ENCODE data around the gene PPL. TPM values are rescaled to one million over a fixed set of nuclear protein-coding genes. Genes with fewer than 3 reads are reported as not detected.

PPL gene
- total and polyA plus RNA-seq, 2 of the 13 experiments (the other 11 are each of a cell fraction or from before 2014, with no cell fraction given) = 5.7 to 6.6 TPM

GRCh38 chr16:4957720-4958509 lies 21.0 kb upstream of the PPL start, which contains the start of gene SEC14L5 (continued):
- TF ChIP-seq ZHX2 (IDR thresholded peaks at IDR 0.05; ENCODE audit: low read depth) (no peak), ZHX2 (CRISPR knock-in tag; IDR thresholded peaks at IDR 0.05; ENCODE audit: borderline replicate concordance) (no peak), ZNF572 (CRISPR knock-in tag; IDR thresholded peaks at IDR 0.05) (peak; percentile 92; the same call in 1 of the 2 replicates), HDAC2 (CRISPR knock-in tag; IDR thresholded peaks at IDR 0.05) (peak; percentile 67), ZNF557 (CRISPR knock-in tag; IDR thresholded peaks at IDR 0.05) (peak; percentile 44; the same call in 1 of the 2 replicates), ZNF576 (CRISPR knock-in tag; IDR thresholded peaks at IDR 0.05) (0 out of 2 replicates have a peak, but pooled peaks have one; percentile 67), ZNF280B (CRISPR knock-in tag; IDR thresholded peaks at IDR 0.05; ENCODE audit: borderline replicate concordance) (peak; percentile 67), ZNF598 (CRISPR knock-in tag; IDR thresholded peaks at IDR 0.05; ENCODE audit: borderline replicate concordance) (peak; percentile 77), TCF12 (IDR thresholded peaks at IDR 0.05) (no peak), TCF12 (CRISPR knock-in tag; IDR thresholded peaks at IDR 0.05) (no peak; the same call in 1 of the 2 replicates), AGO1 (IDR thresholded peaks at IDR 0.05; ENCODE audit: low read depth, low read length, poor library complexity, severe bottlenecking) (peak; percentile 73), TFDP2 (CRISPR knock-in tag; IDR thresholded peaks at IDR 0.05) (peak; percentile 36; the same call in 1 of the 2 replicates), PRDM10 (CRISPR knock-in tag; IDR thresholded peaks at IDR 0.05; ENCODE audit: low read depth) (0 out of 2 replicates have a peak, but pooled peaks have one; percentile 35), ZNF878 (CRISPR knock-in tag; IDR thresholded peaks at IDR 0.05) (peak; percentile 59; the same call in 1 of the 2 replicates)

Data from HepG2 (cell line).